PFSK-1 (cell line): ENCODE measurements around the gene ARHGAP28.

ENCODE experiments used
- POLR2AphosphoS5 ChIP-seq: IDR thresholded peaks from 2 replicates; pipeline ENCODE4 v1.6.1; 2012; ENCODE audit warnings: low read depth, mild to moderate bottlenecking, control low read depth, low read length, moderate library complexity
- SIN3A ChIP-seq: IDR thresholded peaks from 2 replicates; pipeline ENCODE4 v1.6.1; 2012; ENCODE audit warnings: mild to moderate bottlenecking, low read length, moderate library complexity, borderline replicate concordance; ENCODE audit not compliant: insufficient read depth
- TAF1 ChIP-seq: IDR thresholded peaks from 2 replicates; pipeline ENCODE4 v1.6.1; 2012; ENCODE audit warnings: low read length, control low read depth, borderline replicate concordance; ENCODE audit not compliant: insufficient read depth

GRCh38 chr18:6793455-6793854 lies 63.9 kb downstream of the ARHGAP28 start:
- no peak for TF ChIP-seq TAF1
- TF ChIP-seq SIN3A: no peak
- TF ChIP-seq POLR2AphosphoS5: no peak
